ENCODE measurements around the gene CACNB2.

DNA sequence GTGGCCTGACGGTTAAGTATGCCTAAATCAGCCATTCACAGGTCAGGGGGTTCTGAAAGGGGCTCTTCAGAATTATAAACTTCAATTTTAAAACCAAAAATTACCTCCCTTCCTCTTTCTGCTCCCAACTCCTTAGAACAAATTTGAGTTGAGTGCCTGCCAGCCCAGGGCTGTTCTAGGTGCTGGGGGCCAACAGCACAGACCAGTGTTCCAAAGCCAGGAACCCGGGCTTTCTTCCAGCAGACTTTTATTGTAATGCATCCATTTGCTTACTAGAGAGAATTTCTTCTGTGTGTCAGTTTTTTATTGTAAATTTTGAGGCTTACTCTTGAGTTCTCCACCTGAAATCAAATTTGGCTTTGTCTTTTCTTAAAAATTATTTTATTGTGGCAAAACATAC, 238.5 kb downstream of the CACNB2 start:
- TF ChIP-seq, protein P1, sequence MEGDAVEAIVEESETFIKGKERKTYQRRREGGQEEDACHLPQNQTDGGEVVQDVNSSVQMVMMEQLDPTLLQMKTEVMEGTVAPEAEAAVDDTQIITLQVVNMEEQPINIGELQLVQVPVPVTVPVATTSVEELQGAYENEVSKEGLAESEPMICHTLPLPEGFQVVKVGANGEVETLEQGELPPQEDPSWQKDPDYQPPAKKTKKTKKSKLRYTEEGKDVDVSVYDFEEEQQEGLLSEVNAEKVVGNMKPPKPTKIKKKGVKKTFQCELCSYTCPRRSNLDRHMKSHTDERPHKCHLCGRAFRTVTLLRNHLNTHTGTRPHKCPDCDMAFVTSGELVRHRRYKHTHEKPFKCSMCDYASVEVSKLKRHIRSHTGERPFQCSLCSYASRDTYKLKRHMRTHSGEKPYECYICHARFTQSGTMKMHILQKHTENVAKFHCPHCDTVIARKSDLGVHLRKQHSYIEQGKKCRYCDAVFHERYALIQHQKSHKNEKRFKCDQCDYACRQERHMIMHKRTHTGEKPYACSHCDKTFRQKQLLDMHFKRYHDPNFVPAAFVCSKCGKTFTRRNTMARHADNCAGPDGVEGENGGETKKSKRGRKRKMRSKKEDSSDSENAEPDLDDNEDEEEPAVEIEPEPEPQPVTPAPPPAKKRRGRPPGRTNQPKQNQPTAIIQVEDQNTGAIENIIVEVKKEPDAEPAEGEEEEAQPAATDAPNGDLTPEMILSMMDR (IDR thresholded peaks at IDR 0.05) = no peak
- TF ChIP-seq POLR2A (IDR thresholded peaks at IDR 0.05) = no peak
